ENCODE measurements around the gene TNS1. TPM values are rescaled to one million over a fixed set of nuclear protein-coding genes. Genes with fewer than 3 reads are reported as not detected.

TNS1 gene
- total RNA-seq, 1 donor from 2014 or later = 505 TPM

DNA sequence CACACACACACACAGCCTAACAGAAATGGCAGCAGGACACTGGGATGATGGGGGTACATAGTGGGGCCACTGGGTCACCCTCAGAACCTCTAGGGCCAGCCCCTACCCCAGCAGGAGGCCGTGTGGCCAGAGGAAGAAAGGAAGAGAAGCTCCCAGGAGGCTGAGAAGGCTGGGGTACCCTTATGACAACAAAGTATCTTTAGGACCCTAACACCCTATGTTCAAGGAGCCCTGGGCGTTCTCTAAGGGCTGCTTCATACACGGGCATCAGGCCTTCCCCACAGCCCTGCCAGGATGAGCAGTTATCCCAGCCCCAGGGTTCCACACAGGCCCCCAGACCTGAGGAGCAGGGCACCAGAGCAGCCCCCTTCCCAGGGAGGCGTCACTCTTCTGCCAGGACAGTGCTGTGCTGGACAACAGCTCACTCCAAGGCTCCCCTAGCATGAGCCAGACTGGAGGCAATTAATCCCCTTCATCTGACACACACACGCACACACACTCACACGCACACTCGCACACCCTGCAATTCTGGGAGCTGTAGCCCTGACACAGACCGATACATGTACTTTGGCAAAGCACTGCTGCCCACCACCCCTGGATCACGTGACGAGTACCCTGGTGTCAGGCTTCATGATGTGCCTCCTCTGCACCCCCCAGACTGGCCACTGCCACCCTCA is 163.6 kb downstream of the TNS1 start:
- H3K4me1 ChIP-seq = peaks cover 95% of the 10 kb centered on the region

DNA sequence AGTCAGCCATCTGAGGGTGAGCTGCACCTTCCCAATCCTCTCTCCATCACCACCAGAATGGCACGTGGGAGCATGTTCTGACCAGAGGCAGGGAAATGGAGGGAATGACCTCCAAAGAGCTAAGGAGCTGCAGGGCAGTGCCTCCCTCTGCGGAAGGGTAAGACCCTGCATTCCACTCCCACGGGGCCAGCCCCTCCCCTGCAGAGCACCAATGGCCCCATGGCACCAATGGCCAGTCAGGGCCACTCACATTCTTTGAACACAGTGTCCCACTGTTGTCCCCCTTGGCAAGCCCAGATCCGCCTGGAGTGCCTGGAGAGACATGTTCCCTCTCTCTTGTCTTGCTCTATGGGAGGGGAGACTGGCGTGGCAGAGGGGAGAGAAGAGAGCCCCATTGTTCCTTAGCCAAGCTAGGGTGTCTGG is 164.4 kb downstream of the TNS1 start:
- H3K9me3 ChIP-seq = no peaks in the 10 kb centered on the region
- DNase-seq (no peak), ATAC-seq (no peak)
- H3K4me1 ChIP-seq = peaks cover 95% of the 10 kb centered on the region
- TF ChIP-seq, protein P1, sequence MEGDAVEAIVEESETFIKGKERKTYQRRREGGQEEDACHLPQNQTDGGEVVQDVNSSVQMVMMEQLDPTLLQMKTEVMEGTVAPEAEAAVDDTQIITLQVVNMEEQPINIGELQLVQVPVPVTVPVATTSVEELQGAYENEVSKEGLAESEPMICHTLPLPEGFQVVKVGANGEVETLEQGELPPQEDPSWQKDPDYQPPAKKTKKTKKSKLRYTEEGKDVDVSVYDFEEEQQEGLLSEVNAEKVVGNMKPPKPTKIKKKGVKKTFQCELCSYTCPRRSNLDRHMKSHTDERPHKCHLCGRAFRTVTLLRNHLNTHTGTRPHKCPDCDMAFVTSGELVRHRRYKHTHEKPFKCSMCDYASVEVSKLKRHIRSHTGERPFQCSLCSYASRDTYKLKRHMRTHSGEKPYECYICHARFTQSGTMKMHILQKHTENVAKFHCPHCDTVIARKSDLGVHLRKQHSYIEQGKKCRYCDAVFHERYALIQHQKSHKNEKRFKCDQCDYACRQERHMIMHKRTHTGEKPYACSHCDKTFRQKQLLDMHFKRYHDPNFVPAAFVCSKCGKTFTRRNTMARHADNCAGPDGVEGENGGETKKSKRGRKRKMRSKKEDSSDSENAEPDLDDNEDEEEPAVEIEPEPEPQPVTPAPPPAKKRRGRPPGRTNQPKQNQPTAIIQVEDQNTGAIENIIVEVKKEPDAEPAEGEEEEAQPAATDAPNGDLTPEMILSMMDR (IDR thresholded peaks at IDR 0.05) = no peak
- H3K27ac ChIP-seq = peak overlapping the region; percentile 81
- H3K27me3 ChIP-seq (ENCODE audit: low read depth) = no peaks in the 10 kb centered on the region
- peaks cover 60% of the 10 kb centered on the region for H3K36me3 ChIP-seq
- intact Hi-C loops (cut with DNase I) = no loop called here
- H3K4me3 ChIP-seq = no peak overlapping the region

More for the DNA sequence above, 163.6 kb downstream of the TNS1 start:
- peaks cover 55% of the 10 kb centered on the region for H3K36me3 ChIP-seq
- ATAC-seq (no peak), DNase-seq (no peak)
- TF ChIP-seq, protein P1 (IDR thresholded peaks at IDR 0.05) = no peak
- H3K9me3 ChIP-seq = no peaks in the 10 kb centered on the region
- intact Hi-C loops (cut with DNase I) = no loop called here
- H3K4me3 ChIP-seq = no peak overlapping the region
- H3K27ac ChIP-seq = peak overlapping the region; percentile 81
- no peaks in the 10 kb centered on the region for H3K27me3 ChIP-seq (ENCODE audit: low read depth)

DNA sequence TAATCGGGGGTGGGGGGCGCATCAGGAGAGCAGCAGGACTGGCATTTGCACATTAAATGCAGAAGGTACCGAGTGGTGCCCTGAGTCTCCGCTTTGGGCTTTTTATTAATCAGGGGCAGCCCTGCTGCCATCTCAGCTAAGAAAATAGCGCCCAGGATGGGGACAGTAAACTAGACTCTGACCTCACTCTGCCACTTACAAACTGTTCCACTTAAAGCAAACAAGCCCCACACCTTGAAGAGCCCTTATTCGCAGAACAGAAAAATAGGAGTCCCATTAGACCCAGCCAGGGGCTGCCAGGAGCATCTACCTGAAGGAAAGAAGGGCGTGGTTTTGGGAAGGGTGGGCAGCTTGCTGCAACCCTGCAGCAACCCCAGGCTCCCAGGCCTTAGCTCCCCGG is 165.3 kb downstream of the TNS1 start:
- no peaks in the 10 kb centered on the region for H3K27me3 ChIP-seq (ENCODE audit: low read depth)
- TF ChIP-seq, protein P1 (IDR thresholded peaks at IDR 0.05) = no peak
- no peaks in the 10 kb centered on the region for H3K9me3 ChIP-seq
- peak overlapping the region; percentile 81 for H3K27ac ChIP-seq
- H3K4me1 ChIP-seq = peaks cover 90% of the 10 kb centered on the region
- ATAC-seq = peak; percentile 51 to 75
- H3K36me3 ChIP-seq = peaks cover 60% of the 10 kb centered on the region
- no peak overlapping the region for H3K4me3 ChIP-seq
- intact Hi-C loops (cut with DNase I) = no loop called here
- no peak for DNase-seq

DNA sequence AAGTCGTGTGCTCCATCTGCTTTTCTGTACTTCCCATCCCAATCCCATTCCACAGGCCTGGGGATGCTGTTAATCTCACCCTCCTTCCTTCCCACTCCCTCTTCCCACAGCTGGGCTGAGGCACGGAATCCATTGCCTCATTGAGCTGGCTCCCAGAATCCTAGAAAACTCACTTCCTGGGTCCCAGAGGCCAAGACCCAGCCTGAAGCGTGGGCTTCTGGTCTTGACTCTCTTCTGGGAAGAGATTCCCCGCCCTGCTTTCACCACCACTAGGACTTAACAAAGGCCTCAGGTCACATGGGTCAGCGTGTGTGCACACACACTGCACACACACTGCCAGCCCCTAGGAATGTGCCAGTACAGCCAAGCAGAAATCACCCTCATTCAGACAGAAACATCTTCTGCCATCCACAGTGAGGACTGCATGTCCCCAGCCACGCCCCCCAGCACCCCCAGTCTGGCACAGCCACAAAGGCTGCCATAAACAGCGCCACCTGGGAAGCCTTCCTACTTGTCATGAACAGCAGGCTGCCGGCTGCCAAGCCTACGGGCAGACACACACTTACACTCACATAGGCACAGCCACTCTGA is 165.8 kb downstream of the TNS1 start:
- Histone ChIP-seq H3K27me3 (ENCODE audit: low read depth) (no peaks in the 10 kb centered on the region), H3K9me3 (no peaks in the 10 kb centered on the region), H3K4me3 (no peak overlapping the region), H3K36me3 (peaks cover 61% of the 10 kb centered on the region), H3K4me1 (peaks cover 85% of the 10 kb centered on the region), H3K27ac (peak overlapping the region; percentile 81)
- peak; percentile 62 to 78 for ATAC-seq
- TF ChIP-seq, protein P1 (IDR thresholded peaks at IDR 0.05) = no peak
- intact Hi-C loops (cut with DNase I) = no loop called here
- peak; percentile 86 for DNase-seq

DNA sequence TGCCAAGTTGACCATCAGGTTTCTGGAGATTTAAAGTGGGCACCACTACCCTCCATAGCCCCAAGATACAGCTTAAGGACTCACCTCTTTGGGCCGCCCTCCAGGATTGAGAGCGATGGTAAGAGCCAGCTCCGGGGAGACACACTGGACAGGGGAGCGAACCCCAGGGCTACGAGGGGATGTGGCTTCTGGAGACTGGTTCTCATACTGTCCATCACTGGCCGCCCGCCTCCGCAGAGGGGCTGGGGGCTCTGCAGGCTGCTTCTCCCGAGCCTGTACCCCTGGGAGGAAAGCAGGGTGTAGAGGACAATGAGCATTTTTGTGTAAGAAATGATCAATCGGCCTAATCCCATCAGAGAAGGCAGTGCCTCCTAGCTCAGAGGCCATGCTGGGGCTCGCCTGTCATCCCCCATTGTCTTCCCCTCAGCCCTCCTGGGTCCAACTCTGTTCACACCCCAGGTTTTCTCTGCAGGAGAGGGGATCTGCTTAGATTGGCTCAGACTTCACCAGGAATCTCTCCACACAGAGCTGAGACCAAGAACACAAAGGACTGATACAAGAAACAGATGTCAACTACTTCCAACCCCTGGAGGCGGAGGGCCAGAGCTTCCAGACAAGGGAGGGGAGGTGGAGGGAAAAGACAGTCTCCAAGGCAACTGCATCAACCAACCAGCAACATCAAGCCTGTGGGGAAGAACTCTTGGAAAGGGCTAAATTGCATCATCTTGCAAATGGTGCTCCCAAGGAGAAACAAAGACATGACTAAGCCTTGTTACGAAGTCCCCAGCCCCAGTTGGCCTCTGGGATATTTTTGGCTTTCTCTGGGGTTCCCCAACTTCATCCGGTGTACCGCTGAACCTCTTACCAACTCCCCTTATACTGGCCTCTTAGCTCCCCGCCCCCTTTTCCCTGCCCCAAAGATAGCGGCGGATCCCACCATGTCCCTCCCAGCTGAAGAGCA is 166.6 kb downstream of the TNS1 start:
- TF ChIP-seq, protein P1 (IDR thresholded peaks at IDR 0.05) = no peak
- H3K27me3 ChIP-seq (ENCODE audit: low read depth) = no peaks in the 10 kb centered on the region
- intact Hi-C loops (cut with DNase I) = no loop called here
- ATAC-seq = peak; percentile 12 to 18
- peak; percentile 41 for DNase-seq
- H3K36me3 ChIP-seq = peaks cover 63% of the 10 kb centered on the region
- no peak overlapping the region for H3K4me3 ChIP-seq
- H3K4me1 ChIP-seq = peaks cover 77% of the 10 kb centered on the region
- H3K9me3 ChIP-seq = no peaks in the 10 kb centered on the region
- H3K27ac ChIP-seq = peak overlapping the region; percentile 81
